IPS-NIHi7 (cell line): ENCODE results near the gene PNCK.

Source experiments
- DNase-seq: peaks from one replicate; pipeline ENCODE4 v3.0.0; 2012; ENCODE audit warnings: mixed read lengths; ENCODE audit errors: extremely low spot score

Gene PNCK

GRCh38 chrX:153662266-153662665, 11.3 kb downstream of the PNCK start:
- DNase-seq = peak; percentile 22

- DNase-seq = no peak
Observed at GRCh38 chrX:153659268-153659667, 14.3 kb downstream of the PNCK start.

- DNase-seq = no peak
Observed at GRCh38 chrX:153657161-153657560, 16.5 kb downstream of the PNCK start.

GRCh38 chrX:153653556-153653955, 20.1 kb downstream of the PNCK start:
- DNase-seq = no peak

GRCh38 chrX:153651540-153652079, 22.0 kb downstream of the PNCK start:
- no peak for DNase-seq

- no peak for DNase-seq
Observed at GRCh38 chrX:153650959-153651358, 22.7 kb downstream of the PNCK start.

GRCh38 chrX:153649915-153650782, 23.5 kb downstream of the PNCK start:
- DNase-seq = no peak

GRCh38 chrX:153649178-153649914, 24.3 kb downstream of the PNCK start:
- peak; percentile 80 for DNase-seq

- DNase-seq = no peak
Observed at GRCh38 chrX:153648358-153649177, 25.0 kb downstream of the PNCK start.

GRCh38 chrX:153647461-153648357, 25.9 kb downstream of the PNCK start:
- DNase-seq = no peak

GRCh38 chrX:153646620-153647373, 26.8 kb downstream of the PNCK start, which contains the start of gene DUSP9:
Gene DUSP9 (plus strand): TSS chrX:153647203. CDS start chrX:153647954, 751 bp downstream.
- DNase-seq = peak; percentile 67

GRCh38 chrX:153645921-153646488, 27.6 kb downstream of the PNCK start:
- DNase-seq = no peak

GRCh38 chrX:153645151-153645550, 28.5 kb downstream of the PNCK start:
- no peak for DNase-seq

GRCh38 chrX:153644356-153645125, 29.1 kb downstream of the PNCK start:
- DNase-seq = no peak

GRCh38 chrX:153643431-153644351, 29.9 kb downstream of the PNCK start:
- peak; percentile 43 for DNase-seq

- no peak for DNase-seq
Observed at GRCh38 chrX:153642655-153643430, 30.8 kb downstream of the PNCK start.
